K562 (cell line): Measurements from ENCODE around the gene MBD4. TPM values are rescaled to one million over a fixed set of nuclear protein-coding genes. Genes with fewer than 3 reads are reported as not detected.

Experiments used
- CBX1 ChIP-seq: sonication (generic); IDR thresholded peaks from 2 replicates; pipeline ENCODE4 v1.6.1; 2016; ENCODE audit warnings: antibody characterized with exemption, low read depth, mild to moderate bottlenecking
- CREB3 ChIP-seq: fragments of 450-650 bp; conservative IDR thresholded peaks from 2 replicates; pipeline ENCODE4 v1.6.1; 2016; ENCODE audit warnings: missing genetic modification characterization, low read depth, mild to moderate bottlenecking, missing compliant biosample characterization, moderate library complexity
- SMARCC2 ChIP-seq: fragments of 450-650 bp; IDR thresholded peaks from 2 replicates; pipeline ENCODE4 v1.6.1; 2017; ENCODE audit warnings: antibody characterized with exemption, moderate library complexity, mild to moderate bottlenecking, low read depth
- XRCC5 ChIP-seq: fragments of 200-400 bp; formaldehyde crosslinking; IDR thresholded peaks from 2 replicates; pipeline ENCODE4 v1.6.1; 2017; ENCODE audit warnings: low read depth, mild to moderate bottlenecking, low read length
- ZBED1 ChIP-seq: IDR thresholded peaks from 2 replicates; pipeline ENCODE4 v1.6.1; 2014
- ZBTB40 ChIP-seq, 2 experiments: fragments of 450-650 bp in 1 of 2; sonication (generic) in 1 of 2; formaldehyde crosslinking in 1 of 2; IDR thresholded peaks; 2 replicates each; pipeline versions ENCODE4 v1.7.1 to v1.9.0; 2016 to 2022; ENCODE audit warnings: inconsistent platforms in 1 of 2, mild to moderate bottlenecking in 1 of 2, missing genetic modification reagents in 1 of 2
- ZNF431 ChIP-seq: sonication (generic); formaldehyde crosslinking; IDR thresholded peaks from 2 replicates; pipeline ENCODE4 v1.8.0; 2022; ENCODE audit warnings: mild to moderate bottlenecking, missing genetic modification reagents
- ZNF717 ChIP-seq: fragments of 250-450 bp; sonication (Bioruptor Pico); IDR thresholded peaks from 2 replicates; pipeline ENCODE4 v1.5.0; 2021
- polyA plus RNA-seq, 8 experiments: library from polyadenylated mRNA; depleted of rRNA in 4 of 8; stranded (reverse) in 5 of 8; unstranded in 3 of 8; fragments of >200 nt; fragmentation: Nextera tagmentation in 2 of 8; fragmentation: Illumina TruSeq in 1 of 8; extraction: Ambion mirVana in 2 of 8; extraction: Trizol in 1 of 8; gene quantifications; 2 replicates each; pipeline versions ENCODE4 v1.2.1 to v1.2.3, GENCODE V29; 2011 to 2014; ENCODE audit warnings: inconsistent platforms in 1 of 8, missing spikeins in 1 of 8
- total RNA-seq, 7 experiments: library from RNA; depleted of rRNA in 6 of 7; stranded (reverse); fragments of >200 nt in 6 of 7; fragmentation: Illumina TruSeq in 2 of 7; extraction: Trizol in 2 of 7; gene quantifications; 2 replicates each; pipeline versions ENCODE4 v1.2.1 to v1.2.3, GENCODE V29; 2011 to 2021; ENCODE audit warnings: low replicate concordance in 1 of 7
- TF ChIP-seq, protein P1 (sequence below): sonication (generic); formaldehyde crosslinking; IDR thresholded peaks from 2 replicates; pipeline ENCODE4 v1.8.1; 2023; ENCODE audit warnings: mild to moderate bottlenecking, missing genetic modification reagents
- TF ChIP-seq, protein P2 (sequence below): fragments of 450-650 bp; conservative IDR thresholded peaks from 2 replicates; pipeline ENCODE4 v1.6.1; 2016; ENCODE audit warnings: missing genetic modification characterization, low read depth, mild to moderate bottlenecking, control low read depth, missing compliant biosample characterization

The MBD4 gene
- total and polyA plus RNA-seq, 9 of the 15 experiments (the other 6 are each of a cell fraction or from before 2014, with no cell fraction given): 13.3 to 63.9 (median 39.0) TPM

- TF ChIP-seq ZBTB40 (IDR thresholded peaks at IDR 0.05) (peak; percentile 75), ZBTB40 (CRISPR knock-in tag; IDR thresholded peaks at IDR 0.05) (peak; percentile 67), ZNF431 (CRISPR knock-in tag) (0 out of 2 replicates have a peak, but pooled peaks have one; percentile 39), ZNF717 (CRISPR knock-in tag) (no peak), SMARCC2 (no peak), XRCC5 (no peak), ZBED1 (no peak), CBX1 (no peak), CREB3 (tag) (0 out of 2 replicates have a peak, but pooled peaks have one; percentile 31)
- TF ChIP-seq, protein P1, sequence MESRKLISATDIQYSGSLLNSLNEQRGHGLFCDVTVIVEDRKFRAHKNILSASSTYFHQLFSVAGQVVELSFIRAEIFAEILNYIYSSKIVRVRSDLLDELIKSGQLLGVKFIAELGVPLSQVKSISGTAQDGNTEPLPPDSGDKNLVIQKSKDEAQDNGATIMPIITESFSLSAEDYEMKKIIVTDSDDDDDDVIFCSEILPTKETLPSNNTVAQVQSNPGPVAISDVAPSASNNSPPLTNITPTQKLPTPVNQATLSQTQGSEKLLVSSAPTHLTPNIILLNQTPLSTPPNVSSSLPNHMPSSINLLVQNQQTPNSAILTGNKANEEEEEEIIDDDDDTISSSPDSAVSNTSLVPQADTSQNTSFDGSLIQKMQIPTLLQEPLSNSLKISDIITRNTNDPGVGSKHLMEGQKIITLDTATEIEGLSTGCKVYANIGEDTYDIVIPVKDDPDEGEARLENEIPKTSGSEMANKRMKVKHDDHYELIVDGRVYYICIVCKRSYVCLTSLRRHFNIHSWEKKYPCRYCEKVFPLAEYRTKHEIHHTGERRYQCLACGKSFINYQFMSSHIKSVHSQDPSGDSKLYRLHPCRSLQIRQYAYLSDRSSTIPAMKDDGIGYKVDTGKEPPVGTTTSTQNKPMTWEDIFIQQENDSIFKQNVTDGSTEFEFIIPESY: 0 out of 2 replicates have a peak, but pooled peaks have one; percentile 20
- TF ChIP-seq, protein P2, sequence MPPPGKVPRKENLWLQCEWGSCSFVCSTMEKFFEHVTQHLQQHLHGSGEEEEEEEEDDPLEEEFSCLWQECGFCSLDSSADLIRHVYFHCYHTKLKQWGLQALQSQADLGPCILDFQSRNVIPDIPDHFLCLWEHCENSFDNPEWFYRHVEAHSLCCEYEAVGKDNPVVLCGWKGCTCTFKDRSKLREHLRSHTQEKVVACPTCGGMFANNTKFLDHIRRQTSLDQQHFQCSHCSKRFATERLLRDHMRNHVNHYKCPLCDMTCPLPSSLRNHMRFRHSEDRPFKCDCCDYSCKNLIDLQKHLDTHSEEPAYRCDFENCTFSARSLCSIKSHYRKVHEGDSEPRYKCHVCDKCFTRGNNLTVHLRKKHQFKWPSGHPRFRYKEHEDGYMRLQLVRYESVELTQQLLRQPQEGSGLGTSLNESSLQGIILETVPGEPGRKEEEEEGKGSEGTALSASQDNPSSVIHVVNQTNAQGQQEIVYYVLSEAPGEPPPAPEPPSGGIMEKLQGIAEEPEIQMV: 0 out of 2 replicates have a peak, but pooled peaks have one; percentile 8
These were observed 956 bp upstream of the MBD4 start (continued) for GRCh38 chr3:129440618-129441190.
